Cardiac muscle cell (in vitro differentiated cells and primary cell): ENCODE data around the gene ARPC1B. TPM values are rescaled to one million over a fixed set of nuclear protein-coding genes. Genes with fewer than 3 reads are reported as not detected.

Experiments used
- DNase-seq, 2 donors: peaks; one replicate each; pipeline versions ENCODE4 v3.0.0 to v3.0.0-alpha.2; 2010 to 2017; ENCODE audit warnings: low read depth in 1 of 2, low spot score in 1 of 2
- H3K27ac ChIP-seq: fragments of 200-600 bp; sonication (generic); 2 replicates; pipeline ENCODE4 v1.5.1; 2016
- H3K27me3 ChIP-seq: fragments of 200-600 bp; sonication (generic); 2 replicates; pipeline ENCODE4 v1.6.0; 2016; ENCODE audit warnings: control low read depth
- H3K36me3 ChIP-seq: fragments of 200-600 bp; sonication (generic); 2 replicates; pipeline ENCODE4 v1.5.1; 2016; ENCODE audit warnings: control low read depth
- H3K4me1 ChIP-seq: fragments of 200-600 bp; sonication (generic); 2 replicates; pipeline ENCODE4 v1.8.1; 2017; ENCODE audit warnings: low read depth, mild to moderate bottlenecking, mixed run types
- H3K4me3 ChIP-seq: fragments of 200-600 bp; sonication (generic); 2 replicates; pipeline ENCODE4 v1.5.1; 2016; ENCODE audit warnings: mild to moderate bottlenecking
- H3K9me3 ChIP-seq: fragments of 200-600 bp; sonication (generic); 2 replicates; pipeline ENCODE4 v1.5.1; 2017; ENCODE audit warnings: low read depth, mild to moderate bottlenecking, control low read depth
- polyA plus RNA-seq: library from polyadenylated mRNA; unstranded; fragments of >200 nt; fragmentation: Nextera tagmentation; extraction: Ambion mirVana; gene quantifications from 2 replicates; pipeline ENCODE4 v1.2.1, GENCODE V29; 2016
- total RNA-seq: library from RNA; depleted of rRNA; stranded (reverse); fragments of >200 nt; gene quantifications from 2 replicates; pipeline ENCODE4 v1.2.3, GENCODE V29; 2016
- TF ChIP-seq, protein P1 (sequence below): IDR thresholded peaks from 2 replicates; pipeline ENCODE4 v1.5.1; 2012; ENCODE audit warnings: low read depth, mild to moderate bottlenecking, low read length

Gene ARPC1B
- total and polyA plus RNA-seq, 2 experiments from 2014 or later: 38.7 to 49.3 TPM

DNA sequence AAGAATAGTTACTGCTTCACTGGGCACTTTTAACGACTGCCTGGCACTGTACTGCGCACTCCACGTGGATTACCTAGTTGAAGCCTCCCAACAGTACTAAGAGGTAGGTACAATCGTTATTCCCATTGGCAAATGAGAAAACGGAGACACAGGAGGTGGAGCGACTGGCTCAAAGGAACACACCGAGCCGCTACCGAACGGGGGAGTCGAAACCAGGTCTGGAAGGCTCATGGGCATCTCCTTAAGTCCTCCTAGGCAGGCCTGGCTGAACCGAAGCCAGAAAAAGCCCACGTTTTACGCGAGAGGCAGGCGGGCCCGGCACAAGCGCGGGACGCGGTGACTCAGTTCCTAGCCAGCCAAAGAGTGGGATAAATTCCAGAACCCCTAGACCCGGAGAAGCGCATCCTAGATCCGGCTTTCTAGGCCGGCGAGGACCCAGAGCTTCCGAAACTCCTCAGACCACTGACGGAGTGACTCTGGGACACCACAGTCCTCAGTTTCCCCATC lies 33.4 kb downstream of the ARPC1B start:
- TF ChIP-seq, protein P1, sequence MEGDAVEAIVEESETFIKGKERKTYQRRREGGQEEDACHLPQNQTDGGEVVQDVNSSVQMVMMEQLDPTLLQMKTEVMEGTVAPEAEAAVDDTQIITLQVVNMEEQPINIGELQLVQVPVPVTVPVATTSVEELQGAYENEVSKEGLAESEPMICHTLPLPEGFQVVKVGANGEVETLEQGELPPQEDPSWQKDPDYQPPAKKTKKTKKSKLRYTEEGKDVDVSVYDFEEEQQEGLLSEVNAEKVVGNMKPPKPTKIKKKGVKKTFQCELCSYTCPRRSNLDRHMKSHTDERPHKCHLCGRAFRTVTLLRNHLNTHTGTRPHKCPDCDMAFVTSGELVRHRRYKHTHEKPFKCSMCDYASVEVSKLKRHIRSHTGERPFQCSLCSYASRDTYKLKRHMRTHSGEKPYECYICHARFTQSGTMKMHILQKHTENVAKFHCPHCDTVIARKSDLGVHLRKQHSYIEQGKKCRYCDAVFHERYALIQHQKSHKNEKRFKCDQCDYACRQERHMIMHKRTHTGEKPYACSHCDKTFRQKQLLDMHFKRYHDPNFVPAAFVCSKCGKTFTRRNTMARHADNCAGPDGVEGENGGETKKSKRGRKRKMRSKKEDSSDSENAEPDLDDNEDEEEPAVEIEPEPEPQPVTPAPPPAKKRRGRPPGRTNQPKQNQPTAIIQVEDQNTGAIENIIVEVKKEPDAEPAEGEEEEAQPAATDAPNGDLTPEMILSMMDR: no peak
- DNase-seq: peak; percentile 40 to 82
- Histone ChIP-seq H3K4me3 (peak overlapping the region; percentile 89), H3K4me1 (peaks cover 15% of the 10 kb centered on the region), H3K36me3 (peaks cover 29% of the 10 kb centered on the region), H3K27me3 (no peaks in the 10 kb centered on the region), H3K27ac (peak overlapping the region; percentile 98), H3K9me3 (no peaks in the 10 kb centered on the region)

DNA sequence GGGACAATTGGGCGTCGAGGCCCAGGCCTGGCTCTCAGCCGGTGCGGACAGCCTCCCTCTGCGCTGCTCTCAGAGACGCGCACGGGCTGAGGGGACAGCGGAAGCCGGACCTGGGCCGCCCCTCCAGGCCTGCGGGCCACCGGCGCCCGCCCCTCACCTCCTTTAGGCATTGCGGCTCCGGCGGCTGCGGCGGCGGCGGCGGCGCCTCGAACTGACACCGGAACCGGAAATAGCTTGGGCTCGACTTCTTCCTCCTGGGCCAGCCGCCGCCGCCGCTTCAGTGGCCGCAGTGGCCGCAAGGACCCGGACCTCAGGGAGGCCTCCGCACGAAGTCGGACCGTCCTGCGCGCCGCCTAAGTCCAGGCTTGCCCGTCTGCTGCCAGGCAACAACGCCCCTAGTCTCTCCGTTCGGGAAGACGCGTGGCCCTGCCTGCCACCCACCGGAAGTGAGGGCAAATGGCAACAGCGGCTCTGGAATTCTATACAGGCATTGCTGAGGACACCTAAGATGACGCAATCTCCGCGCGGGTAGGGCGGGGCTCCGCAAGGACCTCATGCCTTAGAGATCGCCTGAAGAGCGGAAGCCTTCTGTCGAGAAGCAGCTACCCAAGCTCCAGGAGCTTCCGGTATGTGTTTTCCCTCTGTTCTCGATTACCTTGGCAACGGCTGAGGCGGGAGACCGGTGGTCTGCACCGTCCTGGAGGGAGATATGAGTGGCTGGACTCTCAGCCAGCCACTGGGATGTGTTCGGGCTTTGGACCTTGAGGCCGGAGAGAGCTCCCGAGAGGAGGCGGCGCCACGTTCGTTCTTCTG lies 34.1 kb downstream of the ARPC1B start, which contains the start of the genes BUD31 and PDAP1:
BUD31 (plus strand) TSS at position 591 of the 813 bp plus-strand sequence. CDS start 2,124 bp downstream, outside the sequence.
PDAP1 (minus strand) TSS at position 219 of the 813 bp plus-strand sequence; CDS start at position 170, 49 bp downstream.
- Histone ChIP-seq H3K4me1 (peaks cover 15% of the 10 kb centered on the region), H3K4me3 (peak within 1 kb of the TSS; percentile 89), H3K27ac (peak within 1 kb of the TSS; percentile 98), H3K36me3 (peaks cover 31% of the 10 kb centered on the region), H3K27me3 (no peaks in the 10 kb centered on the region), H3K9me3 (no peaks in the 10 kb centered on the region)
- TF ChIP-seq, protein P1: no peak
- DNase-seq: peak; percentile 92 to 96

DNA sequence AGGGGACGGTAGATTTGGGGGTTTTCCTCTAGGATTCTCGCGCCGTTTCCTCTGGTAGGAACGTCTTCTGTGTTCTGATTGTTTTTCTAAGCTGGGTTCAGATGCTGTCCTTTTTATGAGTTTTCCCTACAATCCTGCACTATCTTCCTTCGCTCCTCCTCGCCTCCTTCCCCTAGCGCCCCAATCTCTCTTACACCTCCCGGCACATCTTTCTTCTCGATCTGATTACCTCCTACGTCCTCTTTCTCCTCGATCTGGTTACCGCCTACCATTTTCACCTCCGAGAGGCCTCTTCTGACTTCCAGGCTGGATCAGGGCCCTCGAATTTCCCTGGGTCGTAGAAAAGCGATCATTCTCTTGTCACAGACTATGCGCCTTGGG lies 34.7 kb downstream of the ARPC1B start:
- Histone ChIP-seq H3K27ac (peak overlapping the region; percentile 98), H3K4me1 (peaks cover 15% of the 10 kb centered on the region), H3K9me3 (no peaks in the 10 kb centered on the region), H3K36me3 (peaks cover 34% of the 10 kb centered on the region), H3K4me3 (peak overlapping the region; percentile 89), H3K27me3 (no peaks in the 10 kb centered on the region)
- peak in 1 of 2 donors; percentile 23 for DNase-seq
- TF ChIP-seq, protein P1: no peak

DNA sequence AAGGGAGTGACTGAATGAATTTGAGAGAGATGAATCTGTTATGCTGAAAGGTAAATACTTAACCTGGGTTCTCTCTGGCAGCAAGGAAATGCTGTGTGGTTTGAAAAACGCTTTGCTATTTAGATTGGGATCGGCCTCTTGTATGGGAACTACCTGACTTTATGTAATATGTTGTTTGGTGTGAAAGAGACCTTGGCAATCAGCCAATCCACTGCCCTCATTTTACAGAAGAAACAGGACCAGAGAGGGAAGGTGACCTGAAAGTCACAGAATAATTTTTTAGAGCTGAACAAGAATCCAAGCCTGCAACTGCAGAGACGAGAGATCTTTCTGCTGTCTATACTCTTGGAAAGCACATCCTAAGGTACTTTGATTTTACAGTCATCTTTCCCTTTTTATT lies 35.3 kb downstream of the ARPC1B start:
- no peaks in the 10 kb centered on the region for H3K27me3 ChIP-seq
- H3K36me3 ChIP-seq: peaks cover 34% of the 10 kb centered on the region
- H3K9me3 ChIP-seq: no peaks in the 10 kb centered on the region
- peak overlapping the region; percentile 98 for H3K27ac ChIP-seq
- DNase-seq: no peak
- H3K4me3 ChIP-seq: peak overlapping the region; percentile 89
- TF ChIP-seq, protein P1: no peak
- H3K4me1 ChIP-seq: peaks cover 15% of the 10 kb centered on the region

DNA sequence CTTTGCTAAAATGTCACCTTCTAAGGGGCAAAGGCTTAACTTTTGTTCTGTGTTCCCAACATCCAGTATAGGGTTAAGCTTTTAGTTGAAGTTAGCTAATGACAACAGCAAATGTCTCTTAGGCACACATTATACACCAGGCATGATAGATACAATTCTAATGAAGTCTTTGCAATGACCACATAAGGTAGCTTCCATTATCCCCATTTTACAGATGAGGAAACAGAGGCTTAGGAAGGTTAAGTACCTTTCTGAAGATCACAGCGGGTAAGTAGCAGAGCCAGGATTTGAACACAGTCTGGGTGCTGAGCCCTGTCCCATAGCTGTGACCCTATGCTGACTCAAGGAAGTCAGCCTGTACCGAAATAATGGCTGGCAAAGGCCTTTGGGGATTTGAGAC lies 36.1 kb downstream of the ARPC1B start:
- Histone ChIP-seq H3K27me3 (no peaks in the 10 kb centered on the region), H3K4me1 (peaks cover 15% of the 10 kb centered on the region), H3K4me3 (no peak overlapping the region), H3K9me3 (no peaks in the 10 kb centered on the region), H3K27ac (no peak overlapping the region), H3K36me3 (peaks cover 34% of the 10 kb centered on the region)
- no peak for DNase-seq
- TF ChIP-seq, protein P1: no peak
